K562 (cell line): Measurements from ENCODE around the gene KLK14. TPM values are rescaled to one million over a fixed set of nuclear protein-coding genes. Genes with fewer than 3 reads are reported as not detected.

Experiments used
- BRD9 ChIP-seq: fragments of 450-650 bp; IDR thresholded peaks from 2 replicates; pipeline ENCODE4 v1.6.1; 2018; ENCODE audit warnings: low read depth; ENCODE audit not compliant: partially characterized antibody
- CBX3 ChIP-seq, 2 experiments: IDR thresholded peaks; 1 replicate in 1 of 2; 2 replicates in 1 of 2; pipeline ENCODE4 v1.6.1; 2012; ENCODE audit warnings: inconsistent platforms in 2 of 2, low read length in 2 of 2, borderline replicate concordance in 1 of 2, control low read depth in 1 of 2
- CHD4 ChIP-seq: fragments of 200-600 bp; sonication (generic); IDR thresholded peaks from 3 replicates; pipeline ENCODE4 v1.6.1; 2012; ENCODE audit warnings: low read depth, mild to moderate bottlenecking, mixed read lengths, low read length, inconsistent platforms; ENCODE audit not compliant: insufficient read depth, insufficient replicate concordance, poor library complexity, severe bottlenecking
- CREB1 ChIP-seq, 2 experiments: sonication (generic) in 1 of 2; formaldehyde crosslinking in 1 of 2; IDR thresholded peaks; 2 replicates each; pipeline versions ENCODE4 v1.6.1 to v1.8.0; 2012 to 2022; ENCODE audit warnings: inconsistent platforms in 1 of 2, mild to moderate bottlenecking in 1 of 2, missing genetic modification reagents in 1 of 2, moderate library complexity in 1 of 2
- E2F8 ChIP-seq: fragments of 450-650 bp; IDR thresholded peaks from 2 replicates; pipeline ENCODE4 v1.7.1; 2018; ENCODE audit warnings: mild to moderate bottlenecking, low read depth; ENCODE audit not compliant: partially characterized antibody
- ERF ChIP-seq: fragments of 450-650 bp; formaldehyde crosslinking; IDR thresholded peaks from 2 replicates; pipeline ENCODE4 v1.4.0; 2020; ENCODE audit warnings: mild to moderate bottlenecking, mixed read lengths
- HMBOX1 ChIP-seq: sonication (generic); IDR thresholded peaks from 2 replicates; pipeline ENCODE4 v1.6.1; 2016
- PRMT5 ChIP-seq: sonication (generic); formaldehyde crosslinking; IDR thresholded peaks from 2 replicates; pipeline ENCODE4 v1.5.0; 2020; ENCODE audit warnings: missing genetic modification reagents
- SETDB1 ChIP-seq: IDR thresholded peaks from one replicate; pipeline ENCODE4 v1.6.1; 2012; ENCODE audit warnings: low read length, control low read depth, inconsistent platforms
- TFAP4 ChIP-seq: sonication (generic); formaldehyde crosslinking; IDR thresholded peaks from 2 replicates; pipeline ENCODE4 v1.8.0; 2022; ENCODE audit warnings: missing genetic modification reagents, mild to moderate bottlenecking, moderate library complexity, borderline replicate concordance
- THRB ChIP-seq: fragments of 450-650 bp; formaldehyde crosslinking; conservative IDR thresholded peaks from 2 replicates; pipeline ENCODE4 v1.4.0; 2022; ENCODE audit warnings: mild to moderate bottlenecking, missing genetic modification characterization
- ZKSCAN1 ChIP-seq: fragments of 150-350 bp; IDR thresholded peaks from 2 replicates; pipeline ENCODE4 v1.6.1; 2016; ENCODE audit warnings: low read depth, low read length
- ZNF143 ChIP-seq: sonication (generic); formaldehyde crosslinking; IDR thresholded peaks from 2 replicates; pipeline ENCODE4 v1.9.0; 2022; ENCODE audit warnings: mild to moderate bottlenecking, missing genetic modification reagents
- ZNF609 ChIP-seq: sonication (generic); formaldehyde crosslinking; IDR thresholded peaks from 2 replicates; pipeline ENCODE4 v1.8.1; 2023; ENCODE audit warnings: missing genetic modification reagents, mild to moderate bottlenecking, borderline replicate concordance
- ZNF77 ChIP-seq: fragments of 250-450 bp; sonication (Bioruptor Pico); IDR thresholded peaks from 2 replicates; pipeline ENCODE4 v1.5.0; 2020
- polyA plus RNA-seq, 8 experiments: library from polyadenylated mRNA; depleted of rRNA in 4 of 8; stranded (reverse) in 5 of 8; unstranded in 3 of 8; fragments of >200 nt; fragmentation: Nextera tagmentation in 2 of 8; fragmentation: Illumina TruSeq in 1 of 8; extraction: Ambion mirVana in 2 of 8; extraction: Trizol in 1 of 8; gene quantifications; 2 replicates each; pipeline versions ENCODE4 v1.2.1 to v1.2.3, GENCODE V29; 2011 to 2014; ENCODE audit warnings: inconsistent platforms in 1 of 8, missing spikeins in 1 of 8
- total RNA-seq, 7 experiments: library from RNA; depleted of rRNA in 6 of 7; stranded (reverse); fragments of >200 nt in 6 of 7; fragmentation: Illumina TruSeq in 2 of 7; extraction: Trizol in 2 of 7; gene quantifications; 2 replicates each; pipeline versions ENCODE4 v1.2.1 to v1.2.3, GENCODE V29; 2011 to 2021; ENCODE audit warnings: low replicate concordance in 1 of 7

The KLK14 gene
- total and polyA plus RNA-seq, 9 of the 15 experiments (the other 6 are each of a cell fraction or from before 2014, with no cell fraction given) = not detected

GRCh38 chr19:51107406-51108065, 24.8 kb upstream of the KLK14 start (continued):
- TF ChIP-seq ZNF609 (no peak), ZNF143 (CRISPR knock-in tag) (no peak), THRB (no peak), SETDB1 (no peak), TFAP4 (no peak), E2F8 (no peak), CHD4 (no peak), CREB1 (IDR thresholded peaks at IDR 0.05) (peak; percentile 75; the same call in 1 of the 2 replicates), CREB1 (CRISPR knock-in tag; IDR thresholded peaks at IDR 0.05) (peak; percentile 56; the same call in 1 of the 2 replicates), ZNF77 (CRISPR knock-in tag) (no peak), PRMT5 (CRISPR knock-in tag) (no peak), BRD9 (no peak), HMBOX1 (peak; percentile 56; the same call in 1 of the 2 replicates), ERF (CRISPR knock-in tag) (no peak), CBX3 (IDR thresholded peaks at IDR 0.05; ENCODE audit: borderline replicate concordance in 1 of 2, low read length in 2 of 2) (no peak), ZKSCAN1 (no peak)
